ENCODE results near the gene SPIN1.
"Not testable (repeated sequence)": the region's sequence is repeated elsewhere in the genome, so short reads cannot be mapped to it uniquely, and the experiment has no call there.

Gene SPIN1

DNA sequence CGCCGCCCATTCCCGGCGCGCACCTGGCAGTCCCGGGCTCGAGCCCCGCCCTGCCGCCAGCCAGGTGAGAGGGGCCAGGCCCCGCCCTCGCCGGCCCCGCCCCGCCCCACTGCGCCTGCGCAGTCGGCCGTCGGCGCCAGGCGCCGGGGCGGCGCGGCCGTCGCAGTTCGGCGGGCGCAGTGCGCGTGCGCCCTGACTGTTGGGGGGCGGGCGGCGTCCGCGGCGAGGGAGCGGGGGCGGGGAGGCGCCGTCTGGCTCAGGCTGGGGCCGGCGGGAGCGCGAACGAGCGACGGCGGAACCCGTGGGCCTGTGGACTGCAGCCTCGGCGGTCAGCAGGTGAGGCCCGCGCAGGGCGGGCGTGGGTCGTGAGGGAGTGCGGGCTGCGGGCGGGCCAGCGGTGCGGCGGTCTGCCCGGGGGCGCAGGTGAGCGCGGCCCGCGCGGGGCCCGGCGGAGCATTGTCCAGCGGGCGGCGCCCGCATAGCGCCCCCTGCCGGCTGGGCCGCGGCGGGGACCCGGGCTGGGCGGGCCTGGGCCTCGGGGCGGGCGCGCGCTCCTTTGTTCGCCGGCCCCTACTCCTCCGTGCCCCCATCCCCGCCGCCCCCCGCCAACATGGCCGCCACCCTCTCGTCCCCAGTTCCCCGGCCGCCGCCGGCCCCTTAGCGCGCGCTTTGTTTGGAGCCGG is at the start of gene SPIN1:
Gene SPIN1 (plus strand): TSS at position 242 of the 683 bp plus-strand sequence. CDS start 38,096 bp downstream, outside the sequence.
- DNase-seq (ENCODE audit: low spot score) = peak; percentile 73

DNA sequence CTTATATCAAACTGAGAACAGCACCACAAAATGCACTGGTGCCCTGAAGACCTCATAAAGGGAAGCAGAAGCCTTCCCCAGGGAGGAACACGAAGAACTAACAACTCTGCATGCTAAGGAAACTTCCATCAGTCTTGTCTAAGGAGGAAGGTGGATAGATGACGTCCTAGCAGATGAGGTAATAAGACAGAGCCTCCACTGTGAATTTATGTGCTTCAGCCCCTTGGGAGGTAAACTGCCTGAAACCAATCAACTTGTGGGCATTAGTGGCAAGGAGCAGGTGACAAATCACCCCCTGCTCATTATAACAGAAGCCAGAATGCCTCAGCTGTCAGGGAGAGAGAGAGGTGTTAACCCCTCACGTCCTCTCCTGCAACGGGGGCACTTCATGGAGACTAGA is 48.9 kb upstream of the SPIN1 start:
- no peak for DNase-seq (ENCODE audit: low spot score)

DNA sequence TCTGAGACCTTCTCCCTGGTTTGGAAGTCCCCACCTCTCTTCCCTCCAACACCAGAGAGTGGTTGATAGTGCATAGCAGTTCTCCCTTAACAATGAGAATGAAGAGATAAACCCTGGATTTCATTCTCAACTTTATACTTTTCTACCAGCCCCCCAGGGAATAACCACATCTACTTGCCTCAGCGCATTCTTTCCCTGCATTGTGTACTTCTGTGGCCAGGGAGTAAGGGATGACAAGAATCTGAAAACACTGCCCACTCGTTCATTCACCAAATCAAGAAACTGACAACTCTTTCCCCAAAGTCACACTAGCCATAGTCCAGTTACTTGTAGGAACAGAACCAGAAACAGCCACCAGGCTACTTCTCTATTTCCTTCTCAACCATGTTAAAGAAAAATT is 46.0 kb upstream of the SPIN1 start:
- no peak for DNase-seq (ENCODE audit: low spot score)

DNA sequence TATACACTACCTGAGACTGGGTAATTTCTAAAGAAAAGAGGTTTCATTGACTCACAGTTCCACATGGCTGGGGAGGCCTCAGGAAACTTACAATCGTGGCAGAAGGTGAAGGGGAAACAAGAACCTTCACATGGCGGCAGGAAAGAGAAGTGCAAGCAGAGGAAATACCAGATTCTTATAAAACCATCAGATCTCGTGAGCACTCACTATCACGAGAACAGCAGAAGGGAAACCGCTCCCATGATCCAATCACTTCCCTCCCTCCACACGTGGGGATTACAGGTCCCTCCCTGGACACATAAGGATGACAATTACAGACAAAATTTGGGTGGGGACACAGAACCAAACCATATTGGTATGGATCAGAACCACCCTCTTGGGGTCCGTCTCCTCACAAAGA is 44.2 kb upstream of the SPIN1 start:
- no peak for DNase-seq (ENCODE audit: low spot score)

DNA sequence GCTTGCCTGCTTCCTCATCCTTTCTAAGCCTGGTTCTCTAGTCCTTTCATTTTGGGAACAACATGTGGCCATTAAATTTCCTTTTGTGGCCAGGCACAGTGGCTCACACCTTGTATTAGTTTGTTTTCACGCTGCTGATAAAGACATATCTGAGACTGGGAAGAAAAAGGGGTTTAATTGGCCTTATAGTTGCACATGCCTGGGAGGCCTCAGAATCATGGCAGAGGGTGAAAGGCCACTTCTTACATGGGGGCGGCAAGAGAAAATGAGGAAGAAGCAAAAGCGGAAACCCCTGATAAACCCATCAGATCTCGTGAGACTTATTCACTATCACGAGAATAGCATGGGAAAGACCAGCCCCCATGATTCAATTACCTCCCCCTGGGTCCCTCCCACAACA is 37.9 kb upstream of the SPIN1 start:
- not testable (repeated sequence) for DNase-seq (ENCODE audit: low spot score)

DNA sequence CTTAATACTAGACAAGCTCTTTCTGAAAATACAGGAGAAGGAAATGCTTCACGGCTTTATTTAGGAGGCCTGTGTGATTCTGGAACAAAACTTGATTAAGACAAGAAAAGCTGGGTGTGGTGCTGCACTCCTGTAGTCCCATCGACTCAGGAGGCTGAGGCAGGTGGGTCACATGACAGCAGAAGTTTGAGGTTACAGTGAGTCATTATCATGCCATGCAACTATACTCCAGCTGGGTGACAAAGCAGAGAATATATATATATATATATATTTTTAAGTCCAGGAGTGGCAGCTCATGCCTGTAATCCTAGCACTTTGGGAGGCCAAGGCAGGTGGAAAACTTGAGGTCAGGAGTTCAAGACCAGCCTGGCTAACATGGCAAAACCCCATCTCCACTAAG is 33.1 kb upstream of the SPIN1 start:
- no peak for DNase-seq (ENCODE audit: low spot score)

DNA sequence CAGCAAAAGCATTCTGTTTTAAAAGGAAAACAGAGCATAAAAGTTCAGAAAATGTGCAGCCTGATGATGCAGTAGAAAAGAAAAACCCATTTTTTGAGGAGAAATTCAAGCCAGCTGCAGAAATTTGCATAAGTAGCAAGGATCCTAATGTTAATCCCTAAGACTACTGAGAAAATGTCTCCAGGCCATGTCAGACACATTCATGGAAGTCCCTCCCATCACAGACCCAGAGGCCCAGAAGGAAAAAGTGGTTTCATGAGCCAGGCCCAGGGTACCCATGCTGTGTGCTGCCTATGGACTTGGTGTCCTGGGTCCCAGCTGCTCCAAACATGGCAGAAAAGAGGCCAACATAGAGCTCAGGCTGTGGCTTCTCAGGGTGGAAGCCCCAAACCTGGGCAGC is 31.0 kb upstream of the SPIN1 start:
- DNase-seq (ENCODE audit: low spot score) = not testable (repeated sequence)

DNA sequence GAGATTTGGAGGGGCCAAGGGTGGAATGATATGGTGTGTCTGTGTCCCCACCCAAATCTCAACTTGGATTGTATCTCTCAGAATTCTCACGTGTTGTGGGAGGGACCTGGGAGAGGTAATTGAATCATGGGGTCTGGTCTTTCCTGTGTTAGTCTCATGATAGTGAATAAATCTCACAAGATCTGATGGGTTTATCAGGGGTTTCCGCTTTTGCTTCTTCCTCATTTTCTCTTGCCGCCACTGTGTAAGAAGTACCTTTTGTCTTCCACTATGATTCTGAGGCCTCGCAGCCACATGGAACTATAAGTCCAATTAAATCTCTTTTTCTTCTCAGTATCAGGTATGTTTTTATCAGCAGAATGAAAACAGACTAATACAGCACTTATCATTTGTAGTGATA is 29.5 kb upstream of the SPIN1 start:
- DNase-seq (ENCODE audit: low spot score) = no peak

DNA sequence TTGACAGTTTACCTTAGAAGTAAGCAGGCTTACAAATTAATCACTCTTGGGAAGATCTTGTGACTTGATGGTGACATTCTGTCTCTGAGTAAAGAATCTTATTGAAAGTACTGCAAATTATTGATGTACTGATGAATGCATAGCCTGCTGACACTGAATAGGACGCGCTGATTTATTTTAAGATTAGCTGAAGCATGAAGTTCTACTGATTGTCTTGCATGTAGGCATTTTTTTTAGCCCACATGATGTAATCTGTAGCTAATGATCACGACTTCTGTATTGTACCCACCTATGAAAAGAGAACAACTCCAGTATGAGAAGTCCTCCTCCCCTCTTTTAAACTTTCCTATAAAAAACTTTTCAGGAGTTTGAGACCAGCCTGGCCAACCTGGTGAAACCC is 28.3 kb upstream of the SPIN1 start:
- no peak for DNase-seq (ENCODE audit: low spot score)

DNA sequence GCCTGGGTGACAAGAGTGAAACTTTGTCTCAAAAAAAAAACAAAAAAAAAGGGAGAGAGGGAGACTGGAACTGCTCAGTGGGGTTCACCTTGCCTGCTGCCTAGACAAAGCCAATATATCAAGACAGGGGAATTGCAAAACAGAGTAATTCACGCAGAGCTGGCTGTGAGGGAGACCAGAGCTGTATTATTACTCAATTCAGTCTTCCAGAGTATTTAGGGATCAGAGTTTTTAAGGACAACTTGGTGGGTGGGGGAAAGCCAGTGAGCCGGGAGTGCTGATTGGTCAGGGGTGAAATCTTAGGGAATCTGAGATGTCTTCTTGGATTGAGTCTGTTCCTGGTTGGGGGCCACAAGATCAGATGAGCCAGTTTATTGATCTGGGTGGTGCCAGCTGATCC is 25.6 kb upstream of the SPIN1 start:
- no peak for DNase-seq (ENCODE audit: low spot score)

DNA sequence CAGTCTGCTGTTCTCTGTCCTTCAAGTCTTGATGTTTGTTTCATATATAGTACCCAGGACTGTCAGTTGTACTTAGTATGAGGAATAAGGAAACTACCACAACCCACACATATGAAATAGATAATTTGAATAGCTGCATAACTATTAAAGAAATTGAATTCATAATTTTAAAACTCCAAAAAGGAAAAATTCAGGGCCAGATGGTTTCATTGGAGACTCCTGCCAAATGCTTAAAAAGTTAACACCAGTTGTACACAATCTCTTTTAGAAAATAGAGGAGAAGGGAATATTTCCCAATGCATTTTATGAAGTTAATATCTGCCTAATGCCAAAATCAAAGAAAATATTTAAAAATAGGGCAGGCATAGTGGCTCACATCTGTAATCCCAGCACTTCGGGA is 24.6 kb upstream of the SPIN1 start:
- no peak for DNase-seq (ENCODE audit: low spot score)

DNA sequence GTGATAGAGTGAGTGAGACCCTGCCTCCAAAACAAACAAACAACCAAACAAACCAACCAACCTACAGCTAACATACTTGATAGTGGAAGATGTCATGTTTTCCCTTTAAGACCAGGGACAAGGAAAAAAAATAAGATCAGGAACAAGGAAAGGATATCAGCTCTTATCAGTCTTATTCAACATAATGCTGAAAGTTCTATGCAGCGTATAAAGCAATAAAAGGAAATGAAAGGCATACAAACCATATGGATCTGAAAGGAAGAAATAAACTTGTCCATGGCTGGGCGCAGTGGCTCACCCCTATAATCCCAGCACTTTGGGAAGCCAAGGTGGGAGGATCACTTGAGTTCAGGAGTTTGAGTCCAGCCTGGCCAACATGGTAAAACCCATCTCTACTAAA is 23.5 kb upstream of the SPIN1 start:
- no peak for DNase-seq (ENCODE audit: low spot score)

DNA sequence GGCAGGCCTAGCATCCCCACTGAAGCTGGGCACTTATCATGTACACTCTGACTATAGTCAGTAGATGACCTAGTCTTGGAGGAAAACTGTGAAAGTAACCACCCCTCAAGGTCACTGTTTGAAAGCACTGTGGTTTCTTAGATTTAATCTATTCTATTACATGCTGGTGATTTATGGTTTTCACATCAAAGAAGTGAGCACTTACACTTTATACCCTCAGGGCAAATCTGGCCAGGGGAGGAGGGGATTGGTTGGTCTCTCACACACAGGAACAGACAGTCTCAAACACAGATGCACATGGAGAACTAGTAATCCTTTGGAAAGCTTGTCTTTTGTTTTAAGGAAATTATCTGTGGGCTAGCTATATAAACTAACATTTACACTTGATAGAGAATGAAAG is 17.9 kb upstream of the SPIN1 start:
- no peak for DNase-seq (ENCODE audit: low spot score)

DNA sequence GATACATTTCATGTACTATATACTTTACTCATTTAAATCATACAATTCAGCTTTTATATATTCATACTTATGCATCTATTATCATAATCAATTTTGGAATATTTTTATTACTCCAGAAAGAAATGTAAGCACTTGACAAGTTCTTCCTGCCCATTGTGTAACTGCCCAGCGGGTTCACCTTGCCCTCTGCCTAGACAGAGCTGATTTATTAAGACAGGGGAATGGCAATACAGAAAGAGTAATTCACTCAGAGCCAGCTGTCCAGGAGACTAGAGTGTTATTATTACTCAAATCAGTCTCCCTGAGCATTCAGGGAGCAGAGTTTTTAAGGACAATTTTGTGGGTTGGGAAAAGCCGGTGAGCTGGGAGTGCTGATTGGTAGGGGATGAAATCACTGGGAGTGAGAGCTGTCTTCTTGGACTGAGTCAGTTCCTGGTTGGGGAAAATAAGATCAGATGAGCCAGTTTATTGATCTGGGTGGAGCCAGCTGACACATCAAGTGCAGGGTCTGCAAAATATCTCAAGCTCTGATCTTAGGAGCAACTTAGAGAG is 16.1 kb upstream of the SPIN1 start:
- DNase-seq (ENCODE audit: low spot score) = no peak

DNA sequence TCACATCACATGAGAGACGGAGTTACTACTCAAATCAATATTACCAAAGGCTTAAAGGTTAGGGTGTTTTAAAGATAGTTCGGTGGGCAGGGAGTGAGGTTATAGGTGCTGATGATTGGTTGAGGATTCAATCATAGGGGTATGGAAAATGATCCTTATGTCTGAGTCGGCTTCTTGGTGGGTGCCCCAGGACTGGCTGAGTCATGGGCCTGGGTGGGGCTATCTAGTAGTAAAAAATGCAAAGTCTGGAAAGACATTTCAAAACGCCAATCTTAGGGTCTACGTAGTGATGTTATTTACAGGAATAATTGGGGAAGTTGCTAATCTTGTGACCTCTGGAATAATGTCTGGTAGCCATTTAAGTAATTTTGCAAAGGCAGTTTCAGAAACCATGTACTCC is 15.2 kb upstream of the SPIN1 start:
- no peak for DNase-seq (ENCODE audit: low spot score)

DNA sequence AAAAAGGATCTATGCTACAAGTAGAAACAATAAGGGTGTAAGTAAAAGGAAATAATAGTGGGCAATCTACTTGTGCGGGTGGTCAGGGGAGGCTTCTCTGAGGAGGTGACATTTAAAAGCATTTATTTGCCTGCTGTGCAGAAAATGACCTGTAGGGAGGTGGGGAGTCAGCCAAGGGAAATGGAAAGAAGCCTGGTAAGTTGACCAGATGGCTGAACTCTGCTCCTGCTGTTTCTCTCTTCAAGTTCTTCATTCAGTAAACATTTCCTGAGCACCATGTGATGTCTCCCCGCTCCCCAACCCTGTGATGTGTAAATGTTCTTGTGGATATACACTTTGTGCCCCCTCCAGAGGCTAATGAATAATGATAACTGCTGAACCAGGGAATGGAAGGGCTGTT is 9.9 kb upstream of the SPIN1 start:
- no peak for DNase-seq (ENCODE audit: low spot score)

DNA sequence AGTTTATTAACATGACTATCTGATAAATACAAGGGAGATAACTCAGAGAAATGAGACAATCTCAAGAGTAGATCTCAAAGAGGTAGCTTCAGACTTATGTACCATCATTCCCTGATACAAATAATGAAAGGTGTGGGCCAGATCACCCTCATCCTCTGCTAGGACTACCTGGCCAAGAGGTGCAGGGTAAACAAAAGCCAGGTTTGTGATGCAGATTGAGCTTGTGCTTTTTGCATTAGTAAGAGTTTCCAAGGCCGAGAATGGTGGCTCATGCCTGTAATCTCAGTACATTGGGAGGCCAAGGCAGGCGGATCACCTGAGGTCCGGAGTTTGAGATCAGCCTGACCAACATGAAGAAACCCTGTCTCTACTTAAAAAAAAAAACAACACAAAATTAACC is 8.9 kb upstream of the SPIN1 start:
- no peak for DNase-seq (ENCODE audit: low spot score)

DNA sequence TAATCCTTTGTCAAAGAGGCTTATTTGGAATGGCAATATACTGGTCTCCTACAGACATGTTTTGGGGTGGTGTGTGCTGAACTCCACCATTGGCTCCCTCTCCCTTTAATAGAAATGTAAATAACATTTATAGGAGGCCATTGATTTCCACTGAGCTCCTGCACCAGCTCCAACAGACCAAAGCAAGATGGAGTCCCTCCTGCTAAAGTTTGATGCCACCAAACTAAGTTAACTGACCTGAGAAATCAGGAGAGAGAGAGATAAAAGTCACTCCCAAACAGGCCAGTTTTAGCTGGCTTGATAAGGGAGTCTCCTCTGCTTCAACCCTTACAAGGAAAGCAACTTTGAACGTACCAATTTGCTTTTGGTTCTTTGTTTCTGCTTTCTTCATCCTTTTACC is 8.1 kb upstream of the SPIN1 start:
- no peak for DNase-seq (ENCODE audit: low spot score)

DNA sequence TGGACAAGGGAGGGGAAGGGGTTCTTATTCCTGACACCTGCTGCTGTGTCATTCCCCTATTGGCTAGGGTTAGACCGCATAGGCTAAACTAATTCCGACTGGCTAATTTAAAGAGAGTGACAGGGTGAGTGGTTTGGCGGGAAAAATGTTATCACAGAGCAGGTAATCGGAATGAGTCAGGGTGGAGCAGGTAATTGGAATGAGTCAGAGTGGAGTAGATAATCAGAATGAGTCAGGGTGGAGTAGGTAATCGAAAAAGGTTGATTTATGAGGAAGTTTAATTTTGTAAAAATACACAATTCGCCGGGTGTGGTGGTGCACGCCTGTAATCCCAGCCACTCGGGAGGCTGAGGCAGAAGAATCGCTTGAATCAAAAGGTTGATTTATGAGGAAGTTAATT is 6.9 kb upstream of the SPIN1 start:
- not testable (repeated sequence) for DNase-seq (ENCODE audit: low spot score)

DNA sequence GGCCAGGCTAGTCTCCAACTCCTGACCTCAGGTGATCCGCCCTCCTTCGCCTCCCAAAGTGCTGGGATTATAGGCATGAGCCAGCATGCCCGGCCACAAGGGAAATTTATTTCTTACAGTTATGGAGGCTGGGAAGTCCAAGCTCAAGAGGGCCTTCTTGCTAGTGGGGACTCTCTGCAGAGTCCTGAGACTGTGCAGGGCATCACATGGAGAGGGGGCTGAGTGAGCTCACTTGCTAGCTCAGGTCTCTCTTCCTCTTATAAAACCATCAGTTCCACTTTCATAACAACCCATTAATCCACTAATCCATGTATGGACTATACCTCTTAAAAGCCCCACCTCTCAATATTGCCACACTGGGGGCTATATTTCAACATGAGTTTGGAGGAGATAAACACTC is 5.1 kb upstream of the SPIN1 start:
- no peak for DNase-seq (ENCODE audit: low spot score)

DNA sequence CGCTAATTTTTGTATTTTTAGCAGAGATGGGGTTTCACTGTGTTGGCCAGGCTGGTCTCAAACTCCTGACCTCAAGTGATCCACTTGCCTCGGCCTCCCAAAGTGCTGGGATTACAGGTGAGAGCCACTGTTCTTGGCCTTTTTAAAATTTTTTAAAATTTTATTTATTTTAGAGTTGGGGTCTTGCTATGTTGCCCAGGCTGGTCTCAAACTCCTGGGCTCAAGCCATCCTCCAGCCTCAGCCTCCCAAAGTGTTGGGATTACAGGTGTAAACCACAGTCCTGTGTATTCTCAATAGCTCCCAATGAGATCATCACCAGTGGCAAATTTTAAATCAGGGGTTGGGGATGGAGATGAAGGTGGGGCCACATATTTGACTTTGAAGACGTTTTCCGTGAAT is 2.1 kb upstream of the SPIN1 start:
- DNase-seq (ENCODE audit: low spot score) = not testable (repeated sequence)

DNA sequence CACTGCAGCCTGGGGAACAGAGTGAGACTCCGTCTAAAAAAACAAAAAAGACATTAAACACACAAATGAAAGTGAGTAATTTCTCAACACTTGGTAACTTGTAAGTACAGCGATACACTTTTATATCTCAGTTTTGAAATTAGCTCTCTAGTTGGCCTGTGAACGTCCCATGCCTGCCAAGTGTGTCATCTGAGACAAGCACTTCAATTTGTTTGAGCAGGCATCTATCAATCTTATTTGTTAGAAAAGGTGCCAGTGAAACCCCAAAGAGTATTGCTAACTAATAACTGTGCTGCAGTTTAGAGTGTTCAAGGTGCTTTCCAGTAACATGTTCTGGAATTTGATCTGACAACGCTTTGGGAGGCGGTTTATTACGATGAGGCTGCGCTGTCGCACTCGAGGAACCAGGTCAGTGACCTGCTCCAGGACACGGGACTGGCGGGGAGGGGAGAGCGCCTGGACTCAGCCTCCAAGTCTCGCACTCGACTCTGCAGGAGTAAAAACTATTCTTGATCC is 1.1 kb upstream of the SPIN1 start:
- DNase-seq (ENCODE audit: low spot score) = peak; percentile 28

DNA sequence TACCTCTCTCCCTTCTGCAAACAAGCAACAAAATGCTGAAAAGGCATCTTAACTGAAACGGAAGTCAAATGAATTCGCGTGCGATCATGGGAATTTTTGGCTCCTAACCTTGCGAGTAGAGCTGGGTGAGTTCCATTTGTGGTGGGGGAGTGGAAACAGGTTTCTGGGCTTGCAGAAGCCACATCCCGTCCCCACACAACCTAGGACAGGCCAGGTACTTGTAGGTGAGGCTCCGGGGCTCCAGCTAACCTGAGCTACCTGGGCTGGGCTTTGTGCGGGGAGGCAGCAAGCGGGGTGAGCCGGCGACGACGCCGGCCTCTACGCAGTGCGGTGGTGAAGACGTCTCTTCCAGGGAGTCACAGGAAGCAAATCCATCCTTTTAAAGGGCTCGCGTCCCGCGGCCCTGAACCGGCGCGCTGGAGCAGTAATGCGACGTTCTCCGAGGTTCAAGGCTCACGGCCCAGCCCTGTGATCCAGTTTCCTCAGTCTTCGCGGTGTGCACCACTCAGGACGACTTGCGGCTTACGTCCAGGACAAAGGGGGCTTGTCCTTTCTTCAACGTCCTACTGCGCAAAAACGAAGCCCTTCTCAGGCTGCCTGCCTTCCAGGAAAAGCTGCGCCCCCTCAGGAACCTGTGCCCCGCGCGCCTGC is 567 bp upstream of the SPIN1 start:
- peak; percentile 12 for DNase-seq (ENCODE audit: low spot score)

Measured in HuH-7 (cell line).